HG03520 (cell line): ENCODE results near the gene SYNC.

Experiments used
- ATAC-seq: cut with Tn5 transposase; IDR thresholded peaks from one replicate; pipeline ENCODE4 v1.9.1; 2021; ENCODE audit warnings: mild to moderate bottlenecking, moderate library complexity; ENCODE audit not compliant: unreplicated experiment

Gene SYNC

GRCh38 chr1:32702599-32703478 lies at the start of gene SYNC:
SYNC (minus strand) TSS chr1:32702770; CDS start chr1:32702660, 110 bp downstream.
- no peak for ATAC-seq

GRCh38 chr1:32749771-32750170 lies 47.2 kb upstream of the SYNC start:
- no peak for ATAC-seq

- no peak for ATAC-seq
Measured at GRCh38 chr1:32749332-32749731, 46.8 kb upstream of the SYNC start.

GRCh38 chr1:32748926-32749325 lies 46.4 kb upstream of the SYNC start:
- ATAC-seq = no peak

GRCh38 chr1:32748348-32748747 lies 45.8 kb upstream of the SYNC start:
- ATAC-seq = no peak

- ATAC-seq = no peak
Measured at GRCh38 chr1:32746130-32746529, 43.6 kb upstream of the SYNC start.

- no peak for ATAC-seq
Measured at GRCh38 chr1:32744071-32744425, 41.5 kb upstream of the SYNC start.

- ATAC-seq = no peak
Measured at GRCh38 chr1:32743380-32744070, 41.0 kb upstream of the SYNC start.

- no peak for ATAC-seq
Measured at GRCh38 chr1:32742956-32743355, 40.4 kb upstream of the SYNC start.

- no peak for ATAC-seq
Measured at GRCh38 chr1:32742199-32742947, 39.8 kb upstream of the SYNC start.

GRCh38 chr1:32741413-32742198 lies 39.0 kb upstream of the SYNC start:
- ATAC-seq = no peak

GRCh38 chr1:32741059-32741412 lies 38.5 kb upstream of the SYNC start:
- no peak for ATAC-seq

- no peak for ATAC-seq
Measured at GRCh38 chr1:32736812-32737791, 34.5 kb upstream of the SYNC start.

- no peak for ATAC-seq
Measured at GRCh38 chr1:32733582-32734321, 31.2 kb upstream of the SYNC start.

GRCh38 chr1:32729254-32730046 lies 26.9 kb upstream of the SYNC start:
- ATAC-seq = no peak

- ATAC-seq = no peak
Measured at GRCh38 chr1:32728413-32729077, 26.0 kb upstream of the SYNC start.

GRCh38 chr1:32727876-32728275 lies 25.3 kb upstream of the SYNC start:
- ATAC-seq = no peak

GRCh38 chr1:32725615-32725982 lies 23.0 kb upstream of the SYNC start:
- ATAC-seq = no peak
